Keratinocyte (primary cell): ENCODE data around the gene D2HGDH.

Experiments used
- CTCF ChIP-seq, 3 experiments: IDR thresholded peaks in 1 of 3; conservative IDR thresholded peaks in 1 of 3; optimal IDR thresholded peaks in 1 of 3; 2 replicates in 2 of 3; 3 replicates in 1 of 3; pipeline versions ENCODE3 to v1.5.1; 2011; ENCODE audit warnings: low read length in 3 of 3, mild to moderate bottlenecking in 3 of 3, moderate library complexity in 2 of 3, control low read depth in 1 of 3, inconsistent platforms in 1 of 3; ENCODE audit not compliant: insufficient read depth in 2 of 3; ENCODE audit errors: extremely low read depth in 1 of 3
- EZH2 ChIP-seq: IDR thresholded peaks from one replicate; pipeline ENCODE4 v1.6.1; 2012; ENCODE audit warnings: inconsistent platforms, mild to moderate bottlenecking, low read length, moderate library complexity

GRCh38 chr2:241775223-241776177, 41.1 kb downstream of the D2HGDH start:
- TF ChIP-seq EZH2, result peak; percentile 48
- no peak for TF ChIP-seq CTCF (optimal IDR thresholded peaks at IDR 0.05 in 1 of 3, IDR thresholded peaks at IDR 0.05 in 1 of 3, conservative IDR thresholded peaks at IDR 0.05 in 1 of 3; ENCODE audit: extremely low read depth in 1 of 3, insufficient read depth in 2 of 3, low read length in 3 of 3)
